Putamen (tissue), 1 donor: ENCODE data around the gene FLOT2.
"Not testable (repeated sequence)": the region's sequence is repeated elsewhere in the genome, so short reads cannot be mapped to it uniquely, and the experiment has no call there.

Experiments used
- DNase-seq: peaks from one replicate; pipeline ENCODE4 v3.0.0-alpha.2; 2016; ENCODE audit warnings: low spot score

FLOT2 gene

DNA sequence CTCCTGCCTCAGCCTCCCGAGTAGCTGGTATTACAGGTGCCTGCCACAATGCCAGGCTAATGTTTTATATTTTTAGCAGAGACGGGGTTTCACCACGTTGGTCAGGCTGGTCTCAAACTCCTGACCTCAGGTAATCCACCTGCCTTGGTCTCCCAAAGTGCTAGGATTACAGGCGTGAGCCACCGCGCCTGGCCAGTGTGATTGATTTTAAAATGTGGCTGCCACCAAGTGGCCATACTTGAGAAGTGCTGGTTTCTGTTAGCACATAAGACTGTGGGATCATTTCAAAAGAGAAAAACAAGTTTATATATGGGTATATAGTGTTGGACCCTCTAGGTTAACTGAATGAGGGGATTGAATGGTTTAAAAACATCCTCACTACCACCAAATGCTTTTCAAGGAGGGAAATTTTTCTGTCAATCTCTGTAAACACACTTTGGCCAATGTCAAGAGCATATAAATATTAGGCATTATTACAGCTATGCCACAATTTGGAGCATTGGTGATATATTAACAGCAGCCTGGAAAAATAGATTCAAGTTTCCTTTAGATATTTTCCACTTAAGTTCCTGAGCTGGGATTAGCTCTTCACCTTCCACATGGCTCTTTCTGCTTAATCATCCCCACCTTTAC is 18.9 kb upstream of the FLOT2 start:
- DNase-seq, result no peak

- no peak for DNase-seq
Measured at GRCh38 chr17:28912938-28913333, 15.4 kb upstream of the FLOT2 start.

DNA sequence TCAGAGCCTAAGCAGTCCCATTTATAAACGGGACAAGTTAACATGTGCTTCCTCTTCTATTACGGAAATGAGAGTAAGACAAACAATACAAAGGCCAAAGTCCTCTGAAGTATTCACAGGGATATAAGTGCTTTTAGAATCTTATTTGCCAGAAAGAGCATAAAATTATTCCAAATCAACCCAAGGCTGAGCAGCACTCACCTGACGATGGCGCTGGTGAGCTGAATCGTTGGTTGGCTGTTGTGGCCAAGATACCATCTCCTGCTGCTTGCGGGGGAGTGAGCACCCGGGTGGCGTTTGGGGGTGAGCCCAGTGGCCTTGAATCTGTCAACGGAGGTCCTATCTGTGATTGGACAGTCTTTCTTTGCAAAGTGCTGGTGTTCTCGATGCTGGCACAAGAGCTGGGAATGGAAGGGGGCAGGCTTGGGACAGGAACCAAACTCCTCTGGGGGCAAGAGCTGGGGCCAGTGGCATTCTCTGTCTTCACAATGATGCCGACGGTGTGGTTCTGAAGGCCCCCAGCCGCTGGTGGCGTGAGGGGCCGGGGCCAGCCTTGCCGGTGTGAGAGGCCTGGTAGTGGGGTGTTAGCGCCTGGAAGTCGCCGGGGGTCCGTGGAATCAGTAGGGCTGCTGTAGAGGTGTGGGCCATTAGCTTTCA is 14.9 kb upstream of the FLOT2 start:
- DNase-seq, result no peak

GRCh38 chr17:28911411-28912045 is 14.0 kb upstream of the FLOT2 start:
- DNase-seq, result no peak

- DNase-seq, result no peak
Measured at GRCh38 chr17:28910534-28910933, 13.0 kb upstream of the FLOT2 start.

DNA sequence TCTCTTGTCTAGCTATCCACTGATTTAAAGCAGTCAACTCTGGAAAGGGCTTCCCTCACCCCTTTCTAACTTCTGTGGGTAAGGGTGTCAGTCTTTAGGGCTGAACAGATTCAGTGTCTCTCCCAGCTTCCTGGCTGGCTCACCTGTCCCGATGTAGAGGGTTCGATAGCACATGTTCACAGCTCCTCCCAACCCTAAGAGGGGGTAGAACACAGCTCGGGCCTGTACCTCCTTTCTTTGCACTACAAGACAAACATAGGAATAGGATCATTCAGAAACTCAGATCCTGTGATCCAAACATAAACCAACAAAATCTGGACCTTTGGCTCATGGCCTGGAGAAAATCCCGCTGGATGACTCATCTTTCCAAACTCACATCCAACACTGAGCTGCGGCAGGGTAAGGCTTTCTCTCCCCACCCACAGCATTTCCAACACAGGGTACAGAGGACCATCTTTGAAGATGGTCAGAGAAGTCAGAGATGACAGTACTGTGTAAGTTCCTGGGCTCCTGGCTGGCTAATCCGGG is 11.2 kb upstream of the FLOT2 start:
- DNase-seq, result no peak

GRCh38 chr17:28907709-28908475 is 10.4 kb upstream of the FLOT2 start:
- DNase-seq, result no peak

- no peak for DNase-seq
Measured at GRCh38 chr17:28906706-28907438, 9.3 kb upstream of the FLOT2 start.

GRCh38 chr17:28906276-28906675 is 8.7 kb upstream of the FLOT2 start:
- no peak for DNase-seq

DNA sequence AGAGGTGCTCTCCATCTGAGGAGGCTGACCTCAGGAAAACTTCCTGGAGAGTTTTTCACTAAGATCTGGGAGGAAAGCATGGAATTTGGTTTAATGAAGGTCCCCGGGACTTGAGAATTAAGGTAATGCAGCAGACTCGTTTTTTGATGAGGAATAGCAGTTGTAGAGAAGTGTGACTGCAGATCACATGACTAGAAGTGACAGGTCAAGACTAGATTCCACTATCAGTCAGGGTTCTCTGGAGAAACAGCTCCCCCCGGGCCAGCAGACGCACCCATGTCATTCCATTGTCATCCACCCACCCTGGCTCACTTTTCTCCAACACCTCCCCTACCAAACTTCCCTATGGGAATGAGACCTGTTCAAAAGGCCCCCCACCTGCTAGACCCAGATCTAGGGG is 7.3 kb upstream of the FLOT2 start:
- DNase-seq, result no peak

GRCh38 chr17:28903546-28903841 is 6.0 kb upstream of the FLOT2 start:
- not testable (repeated sequence) for DNase-seq

DNA sequence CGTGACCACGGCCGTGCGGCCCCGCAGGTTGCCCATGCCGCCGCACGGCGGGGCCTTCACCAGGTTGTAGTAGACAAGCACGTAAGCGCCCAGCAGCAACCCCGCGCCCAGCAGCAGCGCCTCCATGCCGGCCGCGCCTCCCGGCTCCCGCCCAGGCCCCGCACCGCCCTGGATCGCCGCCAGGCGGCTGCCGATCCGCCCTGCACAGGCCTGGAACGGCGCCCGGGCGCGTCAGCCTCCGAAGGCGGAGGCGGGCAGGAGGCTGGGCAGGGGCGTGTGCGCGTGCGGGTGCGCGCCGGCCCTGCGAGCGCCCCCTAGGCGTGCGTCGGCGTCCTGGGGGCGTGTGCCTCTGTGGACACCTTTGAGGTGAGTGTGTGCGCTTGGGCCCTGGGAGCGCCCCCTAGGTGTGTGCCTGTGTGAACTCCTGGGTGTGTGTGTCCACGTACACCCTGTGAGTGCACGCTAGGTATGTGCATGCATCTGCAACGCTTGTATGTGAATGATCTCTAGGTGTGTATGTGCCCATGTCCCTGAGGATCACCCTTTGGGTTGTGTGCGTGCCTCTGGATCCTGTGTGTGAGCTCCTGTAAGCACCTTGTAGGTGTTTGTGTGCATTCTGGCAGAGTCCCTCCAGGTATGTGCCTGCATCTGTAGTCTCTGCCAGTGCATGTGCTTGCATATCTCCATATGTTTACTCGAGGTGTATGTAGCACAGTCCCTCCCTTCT is 5.4 kb upstream of the FLOT2 start, which contains the start of gene DHRS13:
Gene DHRS13, minus strand, starts transcription at position 261 of the 727 bp plus-strand sequence. Its CDS starts 135 bp downstream, at position 126.
- DNase-seq, result peak; percentile 80

GRCh38 chr17:28901866-28902818 is 4.6 kb upstream of the FLOT2 start:
- DNase-seq, result peak; percentile 34

GRCh38 chr17:28900986-28901726 is 3.6 kb upstream of the FLOT2 start:
- no peak for DNase-seq

DNA sequence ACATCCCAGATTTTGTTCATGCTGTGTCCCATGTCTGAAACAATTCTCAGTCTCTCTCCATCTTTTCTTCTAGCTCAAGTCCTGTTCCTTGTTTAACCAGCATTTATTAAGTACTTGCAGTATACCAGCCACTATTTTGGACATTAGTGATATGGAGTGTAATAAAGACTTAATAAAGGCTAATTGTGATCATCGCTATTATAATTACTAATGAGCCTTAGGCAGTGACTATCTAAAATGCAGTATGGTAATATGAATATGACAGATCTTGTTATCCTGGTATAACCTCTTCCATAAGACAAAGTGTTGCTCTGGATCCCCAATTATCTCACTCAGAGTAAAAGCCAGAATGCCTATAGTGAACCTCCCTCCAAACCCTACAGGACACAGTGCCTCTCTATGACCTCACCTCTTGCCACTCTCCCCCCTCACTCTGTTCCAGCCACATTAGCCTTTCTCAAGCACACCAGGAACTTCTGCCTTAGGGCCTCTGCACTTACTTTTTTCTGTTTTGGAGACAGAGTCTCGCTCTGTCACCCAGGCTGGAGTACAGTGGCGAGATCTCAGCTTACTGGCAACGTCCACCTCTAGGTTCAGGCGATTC is 1.8 kb upstream of the FLOT2 start:
- no peak for DNase-seq

DNA sequence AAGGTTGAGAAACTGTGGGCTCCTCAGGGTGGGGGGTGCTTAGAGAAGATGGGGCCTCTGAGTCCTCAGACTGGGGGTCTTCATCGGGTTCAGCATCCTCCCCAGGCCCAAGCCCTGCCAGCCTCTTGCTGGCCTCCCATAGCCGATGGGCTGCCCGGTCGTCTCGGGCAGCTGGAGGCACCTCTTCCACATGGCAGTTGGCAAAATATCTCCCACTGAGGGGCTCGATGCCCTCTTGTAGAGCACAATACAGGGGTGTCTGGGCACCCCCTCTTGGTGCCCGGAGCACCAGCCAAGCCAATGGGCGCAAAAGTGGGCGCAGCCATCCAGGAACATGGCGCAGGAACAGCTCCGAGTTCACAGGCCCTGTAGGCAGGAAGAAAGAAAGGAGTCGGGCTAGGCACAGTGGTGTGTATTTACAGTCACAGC is 1.0 kb upstream of the FLOT2 start:
- no peak for DNase-seq

DNA sequence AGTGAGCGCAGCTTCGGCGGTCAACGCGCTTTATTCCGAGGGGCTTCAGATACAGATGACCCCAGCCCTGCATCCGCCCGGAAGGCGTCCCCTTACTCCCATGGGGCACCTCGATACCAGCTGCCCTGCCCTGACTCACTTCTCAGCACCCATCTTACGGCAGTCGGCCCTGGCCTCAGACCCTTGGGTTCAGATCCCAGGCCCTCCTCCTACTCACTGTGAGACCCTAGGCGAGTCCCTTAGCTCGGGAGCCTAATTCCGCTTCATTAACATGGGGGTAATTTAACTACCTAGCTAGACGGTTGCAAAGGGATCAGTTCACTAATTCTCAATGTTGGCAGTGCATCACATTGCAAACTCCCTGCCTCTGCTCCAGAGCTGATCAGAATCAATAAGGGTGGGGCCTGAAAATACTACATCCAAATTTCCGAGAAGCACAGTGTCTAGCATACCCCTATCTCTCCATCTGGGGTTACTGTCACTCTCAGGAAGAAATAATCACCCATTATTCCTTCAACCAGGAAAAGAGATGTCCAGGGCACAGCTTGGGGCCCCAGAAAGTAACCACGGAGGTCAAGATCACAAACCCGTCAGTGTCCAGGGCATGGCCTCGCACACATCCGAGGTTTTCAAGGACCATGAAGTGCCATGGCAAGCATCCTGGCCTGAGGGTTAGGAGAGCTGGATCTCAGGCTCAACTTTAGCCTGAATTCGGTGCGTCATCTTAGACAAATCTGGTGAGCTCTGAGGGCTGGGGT is 415 bp upstream of the FLOT2 start:
- DNase-seq, result no peak

DNA sequence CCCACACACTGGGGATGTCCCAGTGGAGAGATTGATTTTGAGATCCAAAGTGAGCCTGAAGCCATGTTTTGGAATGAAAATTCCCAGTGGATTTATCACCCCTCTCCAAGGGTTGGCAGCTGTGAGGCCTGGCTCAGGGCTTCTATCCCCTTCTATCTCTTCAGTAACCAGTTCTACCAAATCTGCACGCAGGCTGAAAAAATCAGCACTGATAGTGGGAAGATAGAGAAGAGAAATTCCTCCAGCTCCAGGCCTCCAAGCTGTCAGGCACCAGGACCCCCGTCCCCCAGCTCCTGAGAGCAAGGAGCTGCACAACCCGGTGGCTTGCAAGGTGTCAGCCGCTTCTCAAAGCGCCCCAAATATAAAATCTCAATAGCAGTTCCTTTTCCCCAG is 1.0 kb downstream of the FLOT2 start:
- no peak for DNase-seq
